ENCODE results near the gene DNAJB11.

DNA sequence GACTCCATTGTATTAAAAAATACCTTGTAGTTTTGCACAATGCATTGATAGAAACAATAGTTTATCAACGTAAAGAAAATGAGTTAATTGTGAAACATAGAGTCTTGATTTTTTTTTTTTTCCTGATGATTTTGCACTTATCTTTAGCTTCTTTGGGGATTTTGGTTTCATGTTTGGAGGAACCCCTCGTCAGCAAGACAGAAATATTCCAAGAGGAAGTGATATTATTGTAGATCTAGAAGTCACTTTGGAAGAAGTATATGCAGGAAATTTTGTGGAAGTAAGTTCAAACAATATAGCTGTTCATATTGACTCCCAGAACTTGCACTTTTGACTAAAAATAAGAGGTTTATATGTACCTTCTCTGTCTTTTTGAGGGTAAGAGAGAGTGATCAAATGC is 7.0 kb downstream of the DNAJB11 start:
- TF ChIP-seq CTCF (IDR thresholded peaks at IDR 0.05; ENCODE audit: insufficient read depth, low read length) (no peak), POLR2AphosphoS5 (IDR thresholded peaks at IDR 0.05; ENCODE audit: low read depth) (no peak)

All from HL-60 (cell line).